GM21423 (cell line): Measurements from ENCODE around the gene FXN.

Experiments used
- ATAC-seq: cut with Tn5 transposase; IDR thresholded peaks from one replicate; pipeline ENCODE4 v1.9.1; 2021; ENCODE audit warnings: mild to moderate bottlenecking, moderate library complexity; ENCODE audit not compliant: unreplicated experiment

FXN gene

GRCh38 chr9:69136779-69137178, 101.2 kb downstream of the FXN start:
- no peak for ATAC-seq

GRCh38 chr9:69137311-69137710, 101.8 kb downstream of the FXN start:
- ATAC-seq: no peak

- no peak for ATAC-seq
These were observed 104.0 kb downstream of the FXN start for GRCh38 chr9:69139596-69139995.

- ATAC-seq: no peak
These were observed 104.7 kb downstream of the FXN start for GRCh38 chr9:69140123-69140735.

GRCh38 chr9:69141851-69142250, 106.3 kb downstream of the FXN start:
- no peak for ATAC-seq

- ATAC-seq: no peak
These were observed 107.7 kb downstream of the FXN start for GRCh38 chr9:69143291-69143690.

- no peak for ATAC-seq
These were observed 109.7 kb downstream of the FXN start for GRCh38 chr9:69145144-69145715.

- ATAC-seq: no peak
These were observed 111.7 kb downstream of the FXN start for GRCh38 chr9:69147041-69147834.

GRCh38 chr9:69149321-69149807, 113.8 kb downstream of the FXN start:
- ATAC-seq: no peak
